GM12878 (cell line): Measurements from ENCODE around the gene FANCI. TPM values are rescaled to one million over a fixed set of nuclear protein-coding genes. Genes with fewer than 3 reads are reported as not detected.

ENCODE experiments used
- ATF2 ChIP-seq: IDR thresholded peaks from 2 replicates; pipeline ENCODE4 v1.6.1; 2012; ENCODE audit warnings: low read length, inconsistent platforms
- CBX5 ChIP-seq: sonication (generic); IDR thresholded peaks from 2 replicates; pipeline ENCODE4 v1.6.1; 2016; ENCODE audit warnings: low read depth, moderate library complexity, mild to moderate bottlenecking, inconsistent platforms
- CEBPB ChIP-seq, 2 experiments: fragments of 150-350 bp in 1 of 2; IDR thresholded peaks; 2 replicates each; pipeline ENCODE4 v1.6.1; 2012 to 2014; ENCODE audit warnings: low read depth in 2 of 2, low read length in 2 of 2, borderline replicate concordance in 1 of 2, inconsistent platforms in 1 of 2
- EGR1 ChIP-seq, 2 experiments: IDR thresholded peaks; 1 replicate in 1 of 2; 2 replicates in 1 of 2; pipeline ENCODE4 v1.6.1; 2011 to 2012; ENCODE audit warnings: low read depth in 2 of 2, low read length in 2 of 2, borderline replicate concordance in 1 of 2, mild to moderate bottlenecking in 1 of 2, moderate library complexity in 1 of 2
- EZH2 ChIP-seq: IDR thresholded peaks from 2 replicates; pipeline ENCODE4 v1.6.1; 2012; ENCODE audit warnings: low read depth, mild to moderate bottlenecking, control low read depth, inconsistent platforms, low read length, borderline replicate concordance; ENCODE audit not compliant: control insufficient read depth
- GATAD2B ChIP-seq: fragments of 450-650 bp; conservative IDR thresholded peaks from 2 replicates; pipeline ENCODE4 v1.6.1; 2017; ENCODE audit warnings: low read depth, mild to moderate bottlenecking, moderate library complexity
- HDGF ChIP-seq: fragments of 450-650 bp; IDR thresholded peaks from 2 replicates; pipeline ENCODE4 v1.6.1; 2016; ENCODE audit warnings: antibody characterized with exemption
- IKZF1 ChIP-seq: fragments of 450-650 bp; conservative IDR thresholded peaks from 2 replicates; pipeline ENCODE4 v1.6.1; 2017; ENCODE audit warnings: antibody characterized with exemption, mild to moderate bottlenecking
- RAD21 ChIP-seq: IDR thresholded peaks from 2 replicates; pipeline ENCODE4 v1.6.1; 2011; ENCODE audit warnings: mild to moderate bottlenecking, low read depth, low read length, moderate library complexity; ENCODE audit not compliant: insufficient read depth
- SMC3 ChIP-seq: IDR thresholded peaks from 2 replicates; pipeline ENCODE4 v1.6.1; 2011; ENCODE audit warnings: low read length, improper control_type of control experiment, borderline replicate concordance
- SREBF2 ChIP-seq: IDR thresholded peaks from 2 replicates; pipeline ENCODE4 v1.6.1; 2012; ENCODE audit warnings: mild to moderate bottlenecking, low read length
- SRF ChIP-seq, 2 experiments: IDR thresholded peaks; 2 replicates each; pipeline ENCODE4 v1.6.1; 2011; ENCODE audit warnings: low read depth in 2 of 2, low read length in 2 of 2, mild to moderate bottlenecking in 1 of 2, moderate library complexity in 1 of 2
- STAT1 ChIP-seq: fragments of 450-650 bp; conservative IDR thresholded peaks from 2 replicates; pipeline ENCODE4 v1.6.1; 2014; ENCODE audit warnings: antibody characterized with exemption, mild to moderate bottlenecking
- ZBTB33 ChIP-seq: fragments of 450-650 bp; IDR thresholded peaks from 2 replicates; pipeline ENCODE4 v1.6.1; 2017; ENCODE audit warnings: mild to moderate bottlenecking
- ZNF207 ChIP-seq: fragments of 450-650 bp; IDR thresholded peaks from 2 replicates; pipeline ENCODE4 v1.6.1; 2014; ENCODE audit warnings: antibody characterized with exemption, mild to moderate bottlenecking, borderline replicate concordance
- ZNF24 ChIP-seq: fragments of 450-650 bp; IDR thresholded peaks from 2 replicates; pipeline ENCODE4 v1.6.1; 2017; ENCODE audit warnings: antibody characterized with exemption, mild to moderate bottlenecking
- polyA plus RNA-seq, 11 experiments: library from polyadenylated mRNA; depleted of rRNA in 4 of 11; unstranded in 6 of 11; stranded (reverse) in 5 of 11; fragments of >200 nt; fragmentation: Nextera tagmentation in 4 of 11; fragmentation: Illumina TruSeq in 1 of 11; extraction: Ambion mirVana in 4 of 11; extraction: Trizol in 1 of 11; gene quantifications; 1 replicate in 1 of 11; 2 replicates in 10 of 11; pipeline versions ENCODE4 v1.2.1 to v1.2.3, GENCODE V29; 2011 to 2016; ENCODE audit warnings: inconsistent platforms in 2 of 11, missing spikeins in 2 of 11, low read depth in 1 of 11
- total RNA-seq, 4 experiments: library from RNA; depleted of rRNA in 3 of 4; stranded (reverse); fragments of >200 nt in 3 of 4; fragmentation: Illumina TruSeq in 1 of 4; extraction: Trizol in 1 of 4; gene quantifications; 2 replicates each; pipeline versions ENCODE4 v1.2.1 to v1.2.3, GENCODE V29; 2013 to 2021

FANCI gene
- total and polyA plus RNA-seq, 10 of the 15 experiments (the other 5 are each of a cell fraction or from before 2014, with no cell fraction given) = 38.1 to 129 (median 82.4) TPM

- no peak for TF ChIP-seq ATF2
- peak; percentile 78; the same call in 1 of the 2 replicates for TF ChIP-seq STAT1
- 0 out of 4 replicates have a peak, but pooled peaks of 1 of the 2 experiments have one; percentile 14 for TF ChIP-seq SRF (IDR thresholded peaks at IDR 0.05; ENCODE audit: low read depth in 2 of 2, low read length in 2 of 2)
- peak; percentile 89 for TF ChIP-seq RAD21
- 0 out of 3 replicates have a peak, but pooled peaks of 1 of the 2 experiments have one; percentile 2 for TF ChIP-seq EGR1 (IDR thresholded peaks at IDR 0.05; ENCODE audit: borderline replicate concordance in 1 of 2, low read depth in 2 of 2, low read length in 2 of 2)
- no peak for TF ChIP-seq EZH2
- TF ChIP-seq ZNF24 = no peak
- TF ChIP-seq GATAD2B = 0 out of 2 replicates have a peak, but pooled peaks have one; percentile 34
- no peak for TF ChIP-seq ZBTB33
- TF ChIP-seq IKZF1 = peak; percentile 64; the same call in 1 of the 2 replicates
- TF ChIP-seq CEBPB (IDR thresholded peaks at IDR 0.05; ENCODE audit: borderline replicate concordance in 1 of 2, low read depth in 2 of 2, low read length in 2 of 2) = no peak
- 0 out of 2 replicates have a peak, but pooled peaks have one; percentile 68 for TF ChIP-seq HDGF
- peak; percentile 71 for TF ChIP-seq SMC3
- no peak for TF ChIP-seq SREBF2
- TF ChIP-seq ZNF207 = peak; percentile 86
- TF ChIP-seq CBX5 = no peak
Measured at GRCh38 chr15:89358755-89359439, 115.1 kb downstream of the FANCI start (continued).
